Suppressor macrophage treated with lipopolysaccharide for 1 hour (primary cell): ENCODE results near the gene SIRT6.
A peak's percentile ranks its signal among the peaks of the same experiment; 100 is the strongest.
"Not testable (repeated sequence)": the region's sequence is repeated elsewhere in the genome, so short reads cannot be mapped to it uniquely, and the experiment has no call there.

ENCODE experiments used
- DNase-seq, 3 donors: peaks; one replicate each; pipeline ENCODE4 v3.0.0-alpha.2; 2020 to 2022

SIRT6 gene

DNA sequence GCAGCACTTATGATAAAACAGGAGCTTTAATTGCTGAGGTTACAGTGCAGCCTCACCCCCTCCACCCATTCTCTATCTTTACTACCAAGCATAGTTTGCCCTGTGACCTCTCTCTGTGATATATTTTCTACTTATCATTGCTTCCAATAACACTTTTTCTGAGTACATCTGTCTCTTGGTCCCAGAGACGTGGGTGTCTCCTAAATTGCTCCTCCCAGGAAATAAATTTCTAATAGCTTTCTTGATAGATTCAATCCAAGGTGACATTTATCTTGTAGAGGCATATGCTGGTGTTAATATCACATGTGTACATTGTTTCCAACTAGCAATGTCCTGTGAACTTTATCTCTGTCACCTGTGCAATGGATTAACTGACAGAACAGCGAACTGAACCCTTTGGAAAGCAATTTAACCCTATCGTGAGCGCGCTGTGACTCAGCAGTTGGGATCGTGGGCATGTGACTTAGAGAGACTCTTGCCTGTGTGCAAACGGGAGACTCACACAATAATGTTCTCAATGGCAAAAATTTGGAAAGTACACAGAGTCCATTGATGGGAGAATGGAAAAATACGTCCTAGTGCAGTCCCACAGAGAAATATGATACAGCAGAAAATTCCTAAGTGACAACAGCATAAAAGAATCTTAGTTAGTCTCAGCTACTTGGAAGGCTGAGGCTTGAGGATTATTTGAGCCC lies 51.5 kb downstream of the SIRT6 start:
- peak; percentile 77 to 90 (median 82) for DNase-seq

DNA sequence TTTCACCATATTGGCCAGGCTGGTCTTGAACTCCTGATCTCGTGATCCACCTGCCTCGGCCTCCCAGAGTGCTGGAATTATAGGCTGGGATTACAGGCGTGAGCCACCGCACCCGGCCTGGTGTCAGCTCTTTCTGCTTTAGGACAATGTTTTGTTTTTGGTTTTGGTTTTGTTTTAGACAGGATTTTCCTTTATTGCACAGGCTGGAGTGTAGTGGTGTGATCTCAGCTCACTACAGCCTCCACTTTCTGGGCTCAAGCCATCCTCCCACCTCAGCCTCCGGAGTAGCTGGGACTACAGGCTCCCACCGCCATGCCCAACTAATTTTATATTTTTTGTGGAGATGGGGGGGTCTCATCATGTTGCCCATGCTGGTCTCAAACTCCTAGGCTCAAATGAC lies 53.3 kb downstream of the SIRT6 start:
- peak; percentile 67 to 82 (median 72) for DNase-seq

DNA sequence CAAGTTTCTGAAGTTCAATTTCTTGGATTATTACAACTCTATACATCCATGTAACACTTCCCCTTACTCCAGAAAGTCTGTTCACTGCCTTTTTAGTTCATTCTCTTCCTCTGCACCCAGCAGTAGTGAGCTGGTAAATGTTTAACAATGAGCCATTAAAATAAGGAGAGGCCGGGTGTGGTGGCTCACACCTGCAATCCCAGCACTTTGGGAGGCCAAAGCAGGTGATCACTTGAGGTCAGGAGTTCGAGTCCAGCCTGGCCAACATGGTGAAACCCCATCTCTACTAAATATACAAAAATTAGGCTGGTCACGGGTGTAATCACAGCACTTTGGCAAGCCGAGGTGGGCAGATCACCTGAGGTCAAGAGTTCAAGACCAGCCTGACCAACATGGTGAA lies 55.0 kb downstream of the SIRT6 start:
- DNase-seq = not testable (repeated sequence)

DNA sequence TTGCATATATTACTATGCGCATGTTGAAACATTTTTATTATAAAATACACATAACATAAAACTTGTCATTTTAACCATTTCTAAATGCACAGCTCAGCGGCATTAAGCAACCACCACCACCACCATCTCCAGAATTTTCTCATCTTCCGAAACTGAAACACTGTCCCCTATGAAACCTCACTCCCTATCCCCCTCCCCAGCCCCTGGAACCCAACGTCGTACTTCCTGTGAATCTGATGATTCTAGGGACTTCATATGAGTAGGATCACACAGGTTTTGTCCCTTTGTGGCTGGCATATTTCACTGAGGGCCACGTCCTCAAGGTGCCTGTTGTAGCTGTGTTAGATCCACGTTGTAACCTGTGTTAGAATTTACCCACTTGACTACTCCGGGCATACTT lies 57.7 kb downstream of the SIRT6 start:
- no peak for DNase-seq
